Left ventricle myocardium inferior (tissue), 1 donor: Measurements from ENCODE around the gene RBMS1. TPM values are rescaled to one million over a fixed set of nuclear protein-coding genes. Genes with fewer than 3 reads are reported as not detected.

Source experiments
- DNase-seq: peaks from one replicate; pipeline ENCODE4 v3.0.0-alpha.2; 2020
- H3K27ac ChIP-seq: fragments of 200-600 bp; replicated peaks from 2 replicates; pipeline ENCODE4 v1.8.0; 2021
- H3K27me3 ChIP-seq: fragments of 200-600 bp; 2 replicates; pipeline ENCODE4 v1.8.0; 2021; ENCODE audit warnings: low read depth
- H3K36me3 ChIP-seq: fragments of 200-600 bp; 2 replicates; pipeline ENCODE4 v1.8.0; 2021
- H3K4me1 ChIP-seq: fragments of 200-600 bp; 2 replicates; pipeline ENCODE4 v1.8.0; 2021
- H3K4me3 ChIP-seq: fragments of 200-600 bp; 2 replicates; pipeline ENCODE4 v1.8.0; 2021; ENCODE audit warnings: mild to moderate bottlenecking, moderate library complexity
- H3K9me3 ChIP-seq: fragments of 200-600 bp; replicated peaks from 2 replicates; pipeline ENCODE4 v1.8.0; 2021
- CTCF ChIP-seq: fragments of 200-600 bp; IDR thresholded peaks from 2 replicates; pipeline ENCODE4 v1.8.0; 2021; ENCODE audit warnings: antibody characterized with exemption, mild to moderate bottlenecking, borderline replicate concordance
- intact Hi-C: fragments of 100-400 bp; cut with micrococcal nuclease; formaldehyde crosslinking; loops from one replicate; pipeline ENCODE4 v1.11.0; 2022
- total RNA-seq: library from RNA; stranded (reverse); fragmentation: NEBNext Ultra II Directional; extraction: Animal tissue kit (Norgen Biotek cat#: 25700); gene quantifications from one replicate; pipeline ENCODE4 v1.2.1, GENCODE V29; 2021
- donor health status: DM: no; HTN: yes; CAD: no; lungs with severe emphysema.

RBMS1 gene
- total RNA-seq, 1 donor from 2014 or later: 56.2 TPM

DNA sequence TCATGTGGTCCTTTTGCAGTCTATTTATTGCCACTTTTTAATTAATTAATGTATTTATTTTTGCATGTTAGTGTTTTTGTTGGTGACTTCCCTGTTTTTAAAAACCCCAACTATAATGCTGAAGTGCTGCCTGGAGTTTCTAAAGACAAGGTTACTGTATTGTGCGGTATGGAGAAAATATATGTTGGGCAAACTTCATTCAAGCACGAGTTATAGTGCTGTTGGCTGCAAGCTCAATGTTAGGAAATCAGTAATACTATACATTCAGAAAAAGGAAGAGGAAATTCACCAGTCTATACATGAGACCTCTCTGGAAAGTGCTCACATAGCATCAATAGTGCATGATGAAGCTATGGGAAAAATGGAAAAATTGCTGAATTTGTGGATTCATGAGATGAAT lies 15.4 kb upstream of the RBMS1 start:
- DNase-seq: no peak
- H3K27me3 ChIP-seq: no peaks in the 10 kb centered on the region
- no peak for TF ChIP-seq CTCF

DNA sequence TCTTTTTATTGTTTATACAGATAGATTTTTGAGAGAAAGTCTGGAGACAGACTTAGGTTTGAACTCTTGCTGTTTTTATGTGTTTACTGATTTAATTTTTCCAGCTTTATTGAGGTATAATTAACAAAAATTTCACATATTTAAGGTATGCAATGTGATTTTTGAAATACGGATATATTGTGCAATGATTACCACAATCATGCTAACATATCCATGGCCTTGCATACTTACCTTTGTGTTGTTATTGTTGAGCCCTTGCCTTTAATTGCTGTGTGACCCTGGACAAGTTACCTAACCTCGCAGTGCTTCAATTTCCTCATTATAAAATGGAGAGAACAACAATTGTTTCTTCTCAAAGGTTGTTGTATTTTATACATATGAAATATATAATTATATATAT lies 13.9 kb upstream of the RBMS1 start:
- Histone ChIP-seq H3K4me3 (no peak overlapping the region), H3K36me3 (no peaks in the 10 kb centered on the region), H3K4me1 (peaks cover 34% of the 10 kb centered on the region), H3K27me3 (no peaks in the 10 kb centered on the region), H3K9me3 (no peaks in the 10 kb centered on the region), H3K27ac (no peak overlapping the region)
- no peak for DNase-seq
- intact Hi-C loops: no loop called here
- TF ChIP-seq CTCF: no peak

More for the DNA sequence above, 15.4 kb upstream of the RBMS1 start:
- Histone ChIP-seq H3K4me1 (peaks cover 31% of the 10 kb centered on the region), H3K4me3 (no peak overlapping the region), H3K36me3 (no peaks in the 10 kb centered on the region), H3K27ac (no peak overlapping the region), H3K9me3 (no peaks in the 10 kb centered on the region)
- intact Hi-C loops: no loop called here

DNA sequence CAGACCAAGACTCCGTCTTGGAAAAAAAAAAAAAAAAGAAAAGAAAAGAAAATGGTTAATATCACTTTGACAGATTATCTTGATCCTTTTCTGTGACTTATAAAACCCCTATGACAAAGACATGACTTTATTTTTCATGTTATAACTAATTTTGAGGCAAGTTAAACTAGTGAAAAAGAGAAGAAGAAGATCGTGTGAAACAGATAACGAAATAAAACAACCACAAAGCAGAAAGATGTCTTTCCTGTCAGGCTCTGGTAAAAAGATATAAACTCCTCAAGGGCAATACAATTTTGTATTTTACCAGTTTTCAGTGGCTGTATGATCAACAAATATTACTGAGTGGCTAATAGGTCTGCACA lies 13.4 kb upstream of the RBMS1 start:
- TF ChIP-seq CTCF: no peak
- H3K4me3 ChIP-seq: no peak overlapping the region
- H3K27ac ChIP-seq: no peak overlapping the region
- peaks cover 31% of the 10 kb centered on the region for H3K4me1 ChIP-seq
- no peak for DNase-seq
- H3K9me3 ChIP-seq: no peaks in the 10 kb centered on the region
- H3K27me3 ChIP-seq: no peaks in the 10 kb centered on the region
- intact Hi-C loops: no loop called here
- H3K36me3 ChIP-seq: no peaks in the 10 kb centered on the region

DNA sequence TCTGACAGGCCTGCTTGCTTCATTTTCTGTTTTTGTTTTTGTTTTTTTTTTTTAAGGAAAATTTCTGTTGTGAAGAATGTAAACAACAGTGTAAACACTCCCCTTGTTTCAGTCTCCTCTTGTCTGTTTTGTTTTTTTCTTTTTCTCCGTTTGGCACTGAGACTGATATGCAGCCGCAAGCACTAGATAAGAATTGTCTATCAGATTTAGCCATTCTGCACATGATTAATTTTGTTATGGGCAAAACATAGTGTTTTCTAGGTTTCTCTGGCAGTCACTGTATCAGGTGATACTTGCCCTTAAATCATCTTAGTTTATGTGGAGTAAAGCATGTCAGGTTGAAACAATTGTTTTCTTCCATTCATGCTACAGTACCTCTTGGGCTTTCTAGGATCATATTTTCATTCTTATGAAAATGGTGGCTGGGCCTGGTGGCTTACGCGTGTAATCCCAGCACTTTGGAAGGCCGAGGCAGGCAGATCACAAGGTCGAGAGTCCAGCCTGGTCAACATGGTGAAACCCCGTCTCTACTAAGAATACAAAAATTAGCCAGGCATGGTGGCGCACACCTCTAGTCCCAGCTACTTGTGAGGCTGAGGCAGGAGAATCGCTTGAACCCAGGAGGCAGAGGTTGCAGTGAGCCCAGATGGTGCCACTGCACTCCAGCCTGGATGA lies 12.9 kb upstream of the RBMS1 start:
- no peak for DNase-seq
- Histone ChIP-seq H3K4me1 (peaks cover 31% of the 10 kb centered on the region), H3K4me3 (no peak overlapping the region), H3K9me3 (no peaks in the 10 kb centered on the region), H3K36me3 (no peaks in the 10 kb centered on the region), H3K27ac (no peak overlapping the region), H3K27me3 (no peaks in the 10 kb centered on the region)
- intact Hi-C loops: no loop called here
- no peak for TF ChIP-seq CTCF

- no peaks in the 10 kb centered on the region for H3K9me3 ChIP-seq
- H3K36me3 ChIP-seq: no peaks in the 10 kb centered on the region
- DNase-seq: no peak
- peak overlapping the region; percentile 0 for H3K27ac ChIP-seq
- no peak overlapping the region for H3K4me3 ChIP-seq
- TF ChIP-seq CTCF: no peak
- no peaks in the 10 kb centered on the region for H3K27me3 ChIP-seq
- intact Hi-C loops: no loop called here
- peaks cover 22% of the 10 kb centered on the region for H3K4me1 ChIP-seq
These were observed 11.6 kb upstream of the RBMS1 start for GRCh38 chr2:160505256-160505655.
